NCI-H146 treated with DMSO at 0.1 percent for 48 hours (cell line): ENCODE results near the gene SPTLC3.

Experiments
- DNase-seq: peaks from one replicate; lab custom pipeline; 2025; ENCODE audit not compliant: unreplicated experiment; lab: John Stamatoyannopoulos, UW

SPTLC3 gene

DNA sequence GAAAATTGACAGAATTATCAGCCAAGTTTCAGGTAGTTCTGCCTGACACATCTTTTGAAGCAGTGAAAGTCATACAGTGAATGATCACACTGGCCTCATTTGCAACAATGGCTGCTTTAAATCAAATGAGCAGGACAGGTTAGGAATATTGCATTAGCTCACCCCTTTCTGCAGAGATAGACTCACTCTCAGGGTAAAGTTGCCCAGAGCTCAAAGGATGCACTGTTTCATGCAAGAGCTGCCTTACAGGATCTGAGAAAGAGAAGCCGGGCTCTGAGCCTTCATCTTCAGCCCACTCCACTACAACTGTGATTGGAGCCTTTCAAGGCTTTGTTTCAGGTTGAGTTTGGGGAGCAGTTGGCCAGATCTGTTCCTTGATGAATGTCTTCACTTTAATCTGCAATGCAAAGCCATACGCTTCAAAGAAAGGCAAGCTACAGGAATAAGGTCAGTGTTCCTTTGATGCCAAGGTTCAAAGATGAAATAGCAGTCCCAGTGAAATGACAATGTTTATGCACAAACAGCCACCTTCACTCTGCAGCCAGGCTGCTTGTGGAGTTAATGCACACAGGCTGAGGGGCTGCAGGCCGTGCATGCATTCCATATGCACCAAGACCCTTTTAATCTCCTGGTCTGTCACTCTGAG lies 121.4 kb downstream of the SPTLC3 start:
- no peak for DNase-seq

DNA sequence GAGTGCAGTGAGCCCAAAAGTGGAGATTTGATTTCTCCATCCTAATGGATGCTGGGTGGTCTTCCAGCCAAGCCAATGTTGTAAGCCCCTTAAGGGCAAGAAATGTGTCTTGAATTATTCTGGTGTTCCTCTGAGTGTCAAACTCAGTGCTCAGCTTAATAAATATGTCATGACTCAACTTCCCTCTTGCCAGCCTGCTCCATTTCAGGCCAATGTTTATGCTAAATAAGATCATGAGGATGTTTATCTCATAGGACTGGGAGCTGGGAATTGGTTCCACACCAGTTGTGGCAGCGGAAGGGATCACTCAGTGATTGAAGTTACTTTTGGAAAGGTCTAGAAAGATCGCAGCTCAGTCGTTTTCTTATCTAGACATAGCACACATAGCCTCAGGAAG lies 121.9 kb downstream of the SPTLC3 start:
- DNase-seq = no peak

DNA sequence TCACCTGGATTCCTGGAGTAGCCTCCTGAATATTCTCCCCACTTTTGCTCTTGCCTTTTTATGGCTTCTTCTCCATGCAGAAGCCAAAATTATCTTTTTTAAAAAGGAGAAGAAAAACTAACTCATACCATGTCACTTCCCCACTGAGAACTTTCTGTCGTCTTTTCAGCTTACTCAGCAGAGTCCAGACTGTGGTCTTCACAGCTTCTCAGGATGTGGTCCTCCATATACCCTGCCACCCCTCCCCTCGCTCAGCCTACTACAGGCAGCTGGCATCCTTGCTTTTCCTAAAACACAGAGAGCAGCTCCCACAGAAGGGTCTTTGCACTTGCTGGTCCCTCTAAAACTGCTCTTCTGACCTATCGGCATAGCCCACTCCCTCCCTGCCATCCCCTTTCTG lies 122.9 kb downstream of the SPTLC3 start:
- DNase-seq = no peak

DNA sequence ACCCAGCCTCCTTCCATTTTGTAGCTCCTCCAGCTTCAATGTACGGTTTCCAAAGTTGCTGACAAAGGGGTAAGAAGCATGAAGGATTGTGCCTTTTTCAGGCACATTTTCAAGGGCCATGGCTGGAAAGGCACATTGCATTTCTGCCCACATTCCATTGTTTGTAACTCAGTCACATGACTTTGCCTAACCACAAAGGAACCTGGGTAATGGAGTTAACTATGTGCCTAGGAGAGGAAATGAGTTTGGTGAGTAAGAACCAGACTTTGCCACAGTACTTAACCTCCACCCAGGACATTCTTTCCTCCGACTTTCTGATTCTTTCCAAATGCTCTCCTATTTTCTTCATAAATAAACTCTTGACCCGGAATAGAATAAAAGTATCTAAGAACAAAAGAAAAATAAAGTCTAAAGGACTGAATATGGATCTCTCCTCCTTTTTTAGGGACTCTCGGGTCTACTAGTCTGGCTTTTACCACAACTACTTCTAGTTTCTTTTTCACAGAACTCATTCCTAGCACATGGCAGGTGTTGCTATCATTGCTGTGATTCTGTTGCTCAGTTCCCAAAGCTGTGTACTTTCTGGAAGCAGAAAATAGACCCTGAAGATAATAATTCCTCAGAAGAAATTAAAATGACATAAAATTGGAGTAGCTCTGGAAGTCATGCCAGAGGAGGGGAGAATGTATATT lies 130.8 kb downstream of the SPTLC3 start:
- DNase-seq = no peak

DNA sequence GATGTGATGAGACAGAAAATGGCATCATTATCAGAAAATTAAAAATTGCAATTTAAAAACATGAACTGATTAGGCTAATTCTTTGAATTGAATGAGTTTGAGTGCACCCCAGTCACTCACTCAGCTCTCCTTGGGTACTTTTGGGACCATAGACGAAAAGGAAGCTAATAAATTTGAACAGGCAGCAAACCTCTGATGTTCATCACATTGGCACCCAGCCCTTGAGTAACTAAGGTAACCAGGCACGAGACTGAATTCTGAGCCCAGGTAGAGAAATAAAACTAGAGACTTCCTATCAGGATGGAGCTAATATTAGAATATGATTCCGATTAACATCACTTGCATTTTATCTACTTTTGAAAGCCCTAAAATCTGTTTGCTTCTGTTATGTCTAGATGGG lies 131.4 kb downstream of the SPTLC3 start:
- no peak for DNase-seq

DNA sequence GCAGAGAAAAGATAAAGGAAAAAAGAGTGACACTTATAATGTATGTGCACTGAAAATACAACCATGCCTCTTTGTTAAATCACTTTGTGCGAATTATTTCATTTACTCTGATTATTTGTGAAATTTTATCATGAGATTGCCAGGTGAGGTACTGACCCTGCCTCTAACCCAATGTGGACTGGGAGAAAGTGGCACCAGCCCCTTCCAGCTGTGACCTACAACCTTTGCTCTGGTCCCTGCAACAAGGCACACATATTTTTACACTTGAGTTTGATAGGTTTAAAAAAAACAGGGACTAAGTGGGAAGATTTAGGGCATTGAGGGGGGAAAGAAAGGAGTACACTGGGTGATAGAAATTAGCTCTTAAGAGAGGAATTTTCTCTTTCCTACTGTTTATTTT lies 132.0 kb downstream of the SPTLC3 start:
- no peak for DNase-seq

DNA sequence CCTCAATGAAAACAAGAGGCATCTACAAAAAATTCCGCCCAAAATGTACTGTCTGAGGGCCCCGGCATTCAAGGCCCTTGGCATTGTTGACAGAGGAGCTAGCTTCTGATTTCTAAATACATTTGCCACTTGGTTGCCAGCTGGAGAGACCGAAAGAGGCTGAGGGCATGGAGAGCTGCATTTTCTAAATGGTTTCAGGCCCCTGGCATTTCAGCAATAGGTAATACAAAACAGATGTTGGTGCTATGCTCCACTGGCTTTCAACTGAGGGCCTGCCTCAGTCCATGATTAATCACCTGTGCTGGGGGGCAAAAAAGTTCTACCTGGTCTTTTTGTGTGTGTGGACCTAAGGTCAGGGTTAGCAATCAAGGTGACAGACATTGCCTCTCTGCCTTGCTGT lies 132.8 kb downstream of the SPTLC3 start:
- no peak for DNase-seq

DNA sequence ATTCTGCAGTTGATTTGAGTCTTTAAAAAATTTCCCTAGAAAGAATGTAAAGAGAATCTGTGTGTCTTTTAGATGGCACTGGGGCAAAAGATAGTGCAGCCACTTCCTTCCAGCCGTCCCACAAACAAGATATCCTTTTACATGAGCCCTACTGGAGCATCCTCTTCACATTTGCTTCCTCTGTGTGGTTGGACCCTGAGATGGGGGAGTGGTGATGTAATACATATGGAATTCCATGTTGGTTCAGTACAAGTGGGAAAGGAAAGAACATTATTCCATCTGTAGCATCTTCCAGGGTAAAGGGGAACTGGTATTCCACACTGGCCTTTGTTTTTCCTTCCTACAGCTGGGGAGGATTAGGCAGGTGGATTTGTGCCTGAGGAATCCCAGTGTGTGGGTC lies 133.4 kb downstream of the SPTLC3 start:
- no peak for DNase-seq

DNA sequence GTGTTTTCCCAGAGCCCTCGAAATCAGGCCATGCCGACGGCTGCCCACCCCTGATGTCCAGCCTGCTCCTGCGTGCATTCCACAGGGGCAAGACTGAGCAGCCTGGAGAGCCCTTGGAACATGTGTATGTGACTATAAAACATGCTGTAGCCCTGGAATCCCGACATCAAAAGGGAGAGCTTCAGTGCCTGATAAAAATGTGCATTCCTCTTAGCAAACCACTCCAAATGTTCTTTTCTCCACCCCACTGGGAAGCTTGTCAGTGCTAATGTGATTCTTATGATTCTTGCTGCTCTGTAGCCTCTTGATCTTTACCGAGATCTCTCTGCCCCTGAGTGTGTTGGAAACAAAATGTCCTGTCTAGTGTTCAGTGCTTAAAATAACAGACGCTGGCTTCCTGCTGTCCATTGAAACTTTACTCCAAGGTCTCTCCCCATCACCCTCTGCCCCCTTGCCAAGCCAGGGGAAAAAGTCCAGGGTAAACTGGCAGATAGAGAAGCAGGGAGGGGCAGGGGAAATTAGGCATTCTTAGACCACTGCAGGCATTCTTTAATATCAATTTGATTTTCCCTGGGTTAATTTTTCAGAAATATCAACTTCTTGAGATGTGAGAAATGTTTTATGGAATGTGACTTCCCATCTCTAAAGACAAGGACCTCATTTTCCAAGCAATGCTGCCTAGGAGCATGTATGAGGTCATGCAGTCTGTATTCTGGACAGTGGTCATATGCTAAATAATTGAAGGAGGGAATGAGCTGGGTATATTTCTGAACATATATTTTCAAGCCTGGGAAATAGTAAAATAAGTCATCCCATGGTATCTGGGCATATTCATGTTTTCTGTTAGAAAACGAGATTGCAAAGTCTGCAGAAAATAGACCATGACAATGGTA lies 138.5 kb downstream of the SPTLC3 start:
- no peak for DNase-seq

DNA sequence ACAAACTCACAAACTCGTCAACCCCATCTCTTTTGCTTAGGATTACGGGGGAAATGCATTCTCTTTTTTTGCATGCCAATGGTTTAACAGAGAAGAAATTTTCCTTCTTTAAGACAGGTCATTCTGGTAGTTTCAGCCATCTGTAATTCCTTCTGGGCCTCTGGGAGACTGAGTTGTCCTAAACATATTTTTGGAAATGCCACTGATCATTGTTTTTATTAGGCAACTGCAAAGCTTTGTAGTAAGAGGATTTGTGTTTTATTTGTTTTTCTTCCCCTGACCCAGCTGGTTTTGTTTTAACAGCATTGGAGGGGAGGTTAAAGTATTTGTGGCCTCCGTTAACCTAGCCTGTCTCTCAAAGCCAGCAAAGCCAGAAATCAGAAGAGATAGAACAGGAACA lies 139.2 kb downstream of the SPTLC3 start:
- DNase-seq = no peak

DNA sequence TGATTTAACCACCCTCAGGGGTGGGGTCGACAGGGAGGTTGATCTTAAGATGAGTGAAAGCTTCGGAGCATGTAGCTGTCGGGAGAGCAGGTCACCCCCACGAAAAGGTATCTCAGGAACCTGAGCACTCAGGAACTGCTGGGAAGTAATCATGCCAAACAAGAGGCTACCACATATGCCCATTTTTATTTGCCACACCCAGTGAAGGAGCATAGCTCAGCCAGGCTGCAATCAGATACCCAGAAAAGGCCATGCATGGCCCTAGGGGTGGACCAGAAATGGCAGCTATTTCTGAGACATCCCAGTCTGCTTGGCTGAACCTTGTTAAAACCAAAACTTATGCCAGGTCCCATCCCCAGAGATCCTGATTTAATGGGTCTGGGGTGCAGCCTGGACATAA lies 139.6 kb downstream of the SPTLC3 start:
- DNase-seq = no peak

DNA sequence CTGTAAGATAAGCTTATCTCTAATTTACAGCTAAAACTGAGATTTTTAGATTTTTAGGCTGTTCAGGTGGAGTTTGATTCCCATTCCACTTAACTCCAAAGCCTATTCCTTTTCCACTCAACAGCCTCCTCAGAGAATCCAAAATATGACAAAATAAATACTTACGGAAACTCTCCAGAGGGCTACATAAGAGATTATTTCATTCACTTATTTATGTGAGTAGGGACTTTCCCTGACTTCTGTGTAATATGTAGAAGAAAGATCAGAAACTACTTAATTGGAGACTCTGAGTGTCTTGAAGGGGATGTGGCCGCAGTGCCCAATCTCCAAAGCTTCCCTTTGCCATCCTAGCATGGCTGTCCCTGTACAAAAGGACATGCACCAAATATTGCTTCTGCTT lies 140.2 kb downstream of the SPTLC3 start:
- no peak for DNase-seq

DNA sequence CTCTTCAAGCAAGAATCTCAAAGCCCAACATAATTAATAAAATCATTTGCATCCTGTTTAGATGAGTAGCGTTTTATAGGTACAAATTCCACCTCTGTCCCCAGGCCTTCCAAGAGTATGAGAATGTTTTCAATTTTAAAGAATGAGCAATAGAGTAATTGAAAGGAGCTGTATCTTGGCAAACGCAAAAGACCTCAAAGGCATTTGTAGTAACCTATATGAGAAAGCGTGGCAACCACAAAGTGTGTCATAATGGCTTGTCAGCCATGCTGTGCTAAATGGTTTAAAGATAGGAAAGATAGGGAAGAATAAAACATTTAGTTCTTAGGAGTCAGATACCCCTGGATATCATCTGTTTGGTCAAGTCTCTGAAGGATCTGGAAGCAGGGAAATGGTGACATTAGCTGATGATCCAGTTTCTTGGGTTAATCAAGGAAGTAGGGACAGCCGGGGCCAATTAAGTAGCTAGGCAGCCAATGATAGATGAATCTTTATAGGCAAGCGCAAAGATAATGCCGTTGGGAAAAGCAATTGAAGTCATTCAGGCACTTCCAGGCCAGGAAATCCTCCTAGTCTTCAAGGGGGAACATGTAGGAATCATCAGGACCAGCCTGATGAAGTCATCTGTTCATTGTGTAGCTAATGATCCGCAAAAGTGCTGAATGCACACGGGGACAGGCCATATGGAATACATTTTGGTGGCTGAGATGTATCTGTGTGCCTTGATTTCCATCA lies 140.8 kb downstream of the SPTLC3 start:
- no peak for DNase-seq

DNA sequence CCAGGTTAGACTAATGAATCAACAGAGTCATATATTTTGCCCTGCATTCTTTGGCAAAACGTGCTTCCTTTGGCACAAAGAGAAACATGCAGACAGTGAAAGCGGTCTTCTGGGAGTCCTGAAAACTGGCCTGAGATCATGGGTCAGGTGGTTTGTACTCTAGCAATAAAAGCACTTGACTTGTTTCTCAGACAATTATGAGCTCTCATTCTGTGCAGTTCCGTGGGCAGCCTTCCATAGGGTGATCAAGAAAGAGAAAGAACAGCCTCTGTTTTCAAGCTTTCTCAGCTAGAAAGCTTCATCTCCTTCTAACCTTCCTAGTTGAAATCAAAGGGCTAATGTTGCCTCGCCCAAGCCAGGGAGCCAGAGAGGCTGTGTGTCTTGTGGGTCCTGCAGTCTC lies 149.6 kb downstream of the SPTLC3 start:
- no peak for DNase-seq

DNA sequence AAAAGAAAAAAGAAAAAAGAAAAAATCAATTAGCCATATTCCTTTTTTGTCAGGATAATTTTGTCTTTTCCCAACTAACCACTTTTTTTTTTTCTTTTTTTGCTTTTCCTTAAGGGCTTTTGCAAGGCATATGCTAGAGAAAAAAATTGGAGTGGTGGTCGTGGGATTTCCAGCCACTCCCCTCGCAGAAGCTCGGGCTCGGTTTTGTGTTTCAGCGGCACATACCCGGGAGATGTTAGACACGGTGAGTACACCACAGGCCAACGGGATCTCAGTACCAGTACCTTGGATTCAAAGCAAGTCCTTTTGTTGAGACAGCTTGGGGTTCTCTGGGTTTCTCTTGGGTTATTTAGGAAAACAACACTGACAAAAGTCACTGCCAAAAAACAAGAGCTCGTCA lies 151.1 kb downstream of the SPTLC3 start:
- DNase-seq = no peak

DNA sequence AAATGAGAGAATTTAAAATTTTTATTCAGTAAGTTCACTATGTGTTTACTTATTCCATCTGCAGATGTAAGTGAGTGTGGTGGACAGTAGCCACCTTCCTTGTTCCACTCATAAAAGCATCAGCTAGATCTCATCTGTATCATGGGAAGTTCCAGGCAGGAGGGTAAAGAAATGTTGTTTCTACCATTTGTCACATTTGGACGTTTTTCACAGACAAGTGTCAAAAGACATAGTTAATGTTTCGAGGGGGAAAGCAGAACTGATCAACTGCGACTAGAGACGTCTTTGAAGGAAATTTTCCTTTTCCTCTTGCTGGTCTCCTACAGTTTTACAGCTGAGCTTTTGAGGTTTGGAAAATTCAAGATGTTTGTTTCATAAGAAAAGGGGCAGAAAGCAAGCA lies 156.4 kb downstream of the SPTLC3 start:
- DNase-seq = no peak

DNA sequence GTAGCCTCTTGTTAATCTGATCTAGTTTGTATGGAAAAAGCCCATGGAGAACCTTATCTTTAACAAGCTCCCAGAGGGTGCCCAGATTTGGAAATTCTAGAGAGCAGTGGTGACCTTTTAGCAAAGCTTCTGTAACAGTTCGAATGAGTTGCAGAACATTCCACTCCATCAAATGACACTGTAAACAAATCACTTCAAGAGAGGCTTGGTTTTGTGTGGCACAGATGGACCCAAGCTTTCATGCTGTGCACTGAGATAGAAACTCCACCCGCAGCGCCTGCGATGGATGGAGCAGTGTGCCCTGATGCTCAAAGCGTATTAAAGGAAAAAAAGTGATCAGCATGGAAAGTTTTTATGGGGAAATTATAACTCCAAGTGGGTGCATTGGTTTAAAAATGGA lies 157.2 kb downstream of the SPTLC3 start:
- DNase-seq = no peak

DNA sequence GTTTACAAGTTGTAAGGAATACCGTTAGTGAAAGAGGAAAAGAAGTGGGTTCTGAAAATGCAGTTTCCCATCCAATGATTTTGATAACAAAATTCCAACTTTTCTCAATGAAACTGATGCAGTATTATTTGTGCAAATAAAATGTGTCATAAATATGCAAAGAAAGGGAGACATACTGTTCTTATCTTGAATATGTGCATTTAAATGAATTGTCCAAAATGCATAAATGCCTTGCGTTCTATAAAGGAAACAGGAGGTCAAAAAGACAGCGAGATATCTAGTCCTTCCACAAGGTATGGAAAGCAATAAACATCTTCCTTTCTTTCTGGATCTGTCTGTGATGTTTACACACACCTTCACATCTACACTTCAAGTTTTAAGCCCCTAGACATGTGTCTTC lies 157.7 kb downstream of the SPTLC3 start:
- no peak for DNase-seq

DNA sequence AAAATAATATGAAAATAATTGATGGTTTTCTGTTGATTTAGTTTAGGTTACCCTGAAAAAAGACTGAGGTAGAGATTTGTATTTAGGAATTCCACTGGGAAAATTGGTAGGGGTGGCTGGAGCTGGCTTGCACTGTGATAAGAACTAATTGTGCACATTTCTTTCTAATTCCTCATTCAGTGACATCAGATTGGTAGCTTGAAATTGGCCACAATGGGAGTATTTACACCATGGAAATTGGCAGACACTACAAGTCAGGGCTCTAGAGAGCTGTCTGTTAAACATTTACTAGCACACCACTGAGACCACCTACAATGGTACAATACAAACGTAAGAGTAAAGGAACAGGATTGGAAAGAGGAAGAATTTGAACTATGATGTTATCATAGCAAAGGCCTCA lies 160.3 kb downstream of the SPTLC3 start:
- no peak for DNase-seq

DNA sequence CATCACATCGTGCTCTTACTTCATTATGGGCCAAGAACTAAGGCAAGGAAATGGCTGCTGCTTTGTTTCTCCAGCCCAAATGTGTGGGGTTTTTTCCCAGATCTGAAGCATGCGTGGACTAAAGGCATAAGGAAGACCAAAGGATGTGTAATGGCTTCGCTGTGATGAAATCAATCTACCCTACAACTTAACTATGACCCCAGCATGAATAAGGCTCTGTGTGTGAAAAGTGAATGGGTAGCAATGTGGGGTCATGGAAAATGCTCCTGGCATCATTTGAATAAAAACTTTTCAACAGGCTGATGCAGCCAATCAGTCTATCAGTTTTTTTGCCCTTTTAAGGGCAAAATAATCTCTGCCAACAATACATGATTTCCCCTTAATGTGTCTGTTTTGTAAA lies 162.0 kb downstream of the SPTLC3 start:
- no peak for DNase-seq

DNA sequence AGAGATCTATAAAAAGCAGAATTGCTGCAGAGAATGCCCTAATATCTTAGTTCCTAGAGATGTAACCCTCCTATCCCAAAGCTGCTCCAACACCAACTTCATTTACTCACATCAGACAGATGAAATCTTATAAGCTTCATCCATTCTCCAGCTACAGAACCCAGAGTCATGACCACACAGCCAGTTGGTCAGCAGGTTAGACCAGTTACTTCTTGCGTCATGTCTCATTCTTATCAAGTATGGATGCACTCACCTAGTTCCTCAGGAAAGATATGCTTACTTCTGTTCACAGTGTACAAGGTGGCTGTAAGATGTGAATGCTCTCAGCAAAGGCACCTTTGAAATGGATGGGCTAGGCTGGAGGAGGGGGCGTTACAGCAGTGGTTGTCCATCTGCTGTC lies 164.4 kb downstream of the SPTLC3 start:
- DNase-seq = no peak
